ENCODE data around the gene FBXW8. TPM values are rescaled to one million over a fixed set of nuclear protein-coding genes. Genes with fewer than 3 reads are reported as not detected.

Gene FBXW8
- total and polyA plus RNA-seq, 7 experiments from 2014 or later, result 4.8 to 13.2 (median 11.7) TPM

DNA sequence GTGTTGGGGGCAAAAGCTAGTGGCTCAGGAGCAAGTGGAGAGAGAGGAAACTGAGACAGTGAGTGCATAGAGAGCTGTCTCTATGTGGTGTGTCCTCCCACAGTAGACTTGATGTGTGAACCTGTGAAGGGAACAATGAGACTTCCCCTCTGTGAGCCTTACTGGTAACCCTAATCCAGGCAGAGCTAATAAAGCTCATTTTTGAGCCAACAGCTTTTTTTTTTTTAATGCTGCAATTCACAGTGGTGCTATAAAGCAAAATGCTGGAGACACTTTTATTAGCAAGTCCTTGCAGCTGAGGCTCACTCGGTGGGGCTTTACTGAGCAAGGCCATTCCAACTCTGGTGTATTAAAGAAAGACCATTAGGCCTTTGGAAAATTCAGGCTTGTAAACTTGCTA lies 26.9 kb downstream of the FBXW8 start:
- CTCF ChIA-PET, result no interaction called here
- no peaks in the 10 kb centered on the region for H3K27me3 ChIP-seq (ENCODE audit: control insufficient read depth in 2 of 2, insufficient read depth in 2 of 2, low read length in 2 of 2)
- no peaks in the 10 kb centered on the region for H3K9me3 ChIP-seq (ENCODE audit: control insufficient read depth in 2 of 3, low read length in 3 of 3)
- no peak overlapping the region for H3K27ac ChIP-seq (ENCODE audit: low read depth, low read length)
- H3K36me3 ChIP-seq (ENCODE audit: control insufficient read depth in 2 of 3, insufficient read depth in 3 of 3, low read length in 3 of 3), result peaks cover 0 to 8% (median 0%) of the 10 kb centered on the region in 3 experiments
- H3K9me3 Mint-ChIP-seq, result peaks cover 0 to 15% (median 5%) of the 10 kb centered on the region in 11 donors
- H3K36me3 Mint-ChIP-seq, result peaks cover 22 to 66% (median 46%) of the 10 kb centered on the region in 5 donors
- peaks cover 0 to 22% (median 12%) of the 10 kb centered on the region in 7 donors for H3K4me1 Mint-ChIP-seq
- H3K27me3 Mint-ChIP-seq, result no peaks in the 10 kb centered on the region
- no peaks in the 10 kb centered on the region for H3K4me1 ChIP-seq (ENCODE audit: control insufficient read depth in 2 of 2, insufficient read depth in 2 of 2, low read length in 2 of 2)
- POLR2A ChIA-PET, result no interaction called here
- H3K27ac Mint-ChIP-seq, result peak overlapping the region in 1 of 9 donors; percentile 41
- H3K4me3 Mint-ChIP-seq, result no peak overlapping the region
- DNase-seq (no peak), ATAC-seq (no peak)
- intact Hi-C loops (cut with micrococcal nuclease), result no loop called here
- H3K4me3 ChIP-seq (ENCODE audit: low read length), result no peak overlapping the region

DNA sequence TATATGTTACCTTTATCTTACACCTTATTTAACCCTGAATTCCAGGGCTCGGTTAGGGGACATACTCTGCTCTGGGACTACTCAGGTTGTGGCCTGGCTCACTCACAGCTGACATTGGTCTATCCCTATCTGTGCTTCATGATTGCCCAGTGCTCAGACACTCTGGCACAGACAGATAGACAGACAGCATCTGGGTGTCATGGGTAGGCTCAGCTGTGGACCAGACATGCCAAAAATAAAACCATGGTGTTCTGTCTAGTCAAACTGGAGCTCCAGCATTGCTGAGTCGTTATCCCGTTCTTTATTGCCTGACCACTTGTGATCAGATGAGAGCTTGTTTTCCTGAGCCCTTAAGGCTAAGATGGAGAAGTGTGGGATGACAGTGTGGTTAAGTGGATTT lies 29.0 kb downstream of the FBXW8 start:
- Mint-ChIP-seq H3K36me3 (peaks cover 34 to 65% (median 56%) of the 10 kb centered on the region in 5 donors), H3K4me3 (no peak overlapping the region), H3K4me1 (peaks cover 0 to 19% (median 11%) of the 10 kb centered on the region in 7 donors), H3K27ac (no peak overlapping the region), H3K9me3 (peaks cover 0 to 32% (median 14%) of the 10 kb centered on the region in 11 donors), H3K27me3 (no peaks in the 10 kb centered on the region)
- peaks cover 0 to 11% (median 0%) of the 10 kb centered on the region in 3 experiments for H3K36me3 ChIP-seq (ENCODE audit: control insufficient read depth in 2 of 3, insufficient read depth in 3 of 3, low read length in 3 of 3)
- POLR2A ChIA-PET, result no interaction called here
- no peak for ATAC-seq
- no peaks in the 10 kb centered on the region for H3K27me3 ChIP-seq (ENCODE audit: control insufficient read depth in 2 of 2, insufficient read depth in 2 of 2, low read length in 2 of 2)
- CTCF ChIA-PET, result no interaction called here
- no peak overlapping the region for H3K27ac ChIP-seq (ENCODE audit: low read depth, low read length)
- DNase-seq, result no peak
- no peaks in the 10 kb centered on the region for H3K9me3 ChIP-seq (ENCODE audit: control insufficient read depth in 2 of 3, low read length in 3 of 3)
- no peak overlapping the region for H3K4me3 ChIP-seq (ENCODE audit: low read length)
- intact Hi-C loops (cut with micrococcal nuclease), result no loop called here
- H3K4me1 ChIP-seq (ENCODE audit: control insufficient read depth in 2 of 2, insufficient read depth in 2 of 2, low read length in 2 of 2), result no peaks in the 10 kb centered on the region

- H3K9me3 Mint-ChIP-seq, result peaks cover 0 to 32% (median 14%) of the 10 kb centered on the region in 11 donors
- no peaks in the 10 kb centered on the region for H3K9me3 ChIP-seq (ENCODE audit: control insufficient read depth in 2 of 3, low read length in 3 of 3)
- H3K4me3 Mint-ChIP-seq, result peak overlapping the region in 1 of 10 donors; percentile 22
- H3K4me1 ChIP-seq (ENCODE audit: control insufficient read depth in 2 of 2, insufficient read depth in 2 of 2, low read length in 2 of 2), result no peaks in the 10 kb centered on the region
- H3K27ac Mint-ChIP-seq, result no peak overlapping the region
- ChIA-PET CTCF (interaction anchor here (0.6 kb wide), 1 partner anchor 100 kb away, joined by 4 read pairs; no protein-coding TSS in a partner anchor), POLR2A (no interaction called here)
- H3K36me3 ChIP-seq (ENCODE audit: control insufficient read depth in 2 of 3, insufficient read depth in 3 of 3, low read length in 3 of 3), result peaks cover 0 to 21% (median 0%) of the 10 kb centered on the region in 3 experiments
- no peak for ATAC-seq
- H3K4me3 ChIP-seq (ENCODE audit: low read length), result no peak overlapping the region
- no peaks in the 10 kb centered on the region for H3K27me3 ChIP-seq (ENCODE audit: control insufficient read depth in 2 of 2, insufficient read depth in 2 of 2, low read length in 2 of 2)
- H3K4me1 Mint-ChIP-seq, result peaks cover 0 to 11% (median 8%) of the 10 kb centered on the region in 7 donors
- peaks cover 29 to 65% (median 53%) of the 10 kb centered on the region in 5 donors for H3K36me3 Mint-ChIP-seq
- no peak for DNase-seq
- intact Hi-C loops (cut with micrococcal nuclease), result no loop called here
- H3K27ac ChIP-seq (ENCODE audit: low read depth, low read length), result no peak overlapping the region
- no peaks in the 10 kb centered on the region for H3K27me3 Mint-ChIP-seq
Observed at GRCh38 chr12:116941188-116941587, 30.4 kb downstream of the FBXW8 start.

DNA sequence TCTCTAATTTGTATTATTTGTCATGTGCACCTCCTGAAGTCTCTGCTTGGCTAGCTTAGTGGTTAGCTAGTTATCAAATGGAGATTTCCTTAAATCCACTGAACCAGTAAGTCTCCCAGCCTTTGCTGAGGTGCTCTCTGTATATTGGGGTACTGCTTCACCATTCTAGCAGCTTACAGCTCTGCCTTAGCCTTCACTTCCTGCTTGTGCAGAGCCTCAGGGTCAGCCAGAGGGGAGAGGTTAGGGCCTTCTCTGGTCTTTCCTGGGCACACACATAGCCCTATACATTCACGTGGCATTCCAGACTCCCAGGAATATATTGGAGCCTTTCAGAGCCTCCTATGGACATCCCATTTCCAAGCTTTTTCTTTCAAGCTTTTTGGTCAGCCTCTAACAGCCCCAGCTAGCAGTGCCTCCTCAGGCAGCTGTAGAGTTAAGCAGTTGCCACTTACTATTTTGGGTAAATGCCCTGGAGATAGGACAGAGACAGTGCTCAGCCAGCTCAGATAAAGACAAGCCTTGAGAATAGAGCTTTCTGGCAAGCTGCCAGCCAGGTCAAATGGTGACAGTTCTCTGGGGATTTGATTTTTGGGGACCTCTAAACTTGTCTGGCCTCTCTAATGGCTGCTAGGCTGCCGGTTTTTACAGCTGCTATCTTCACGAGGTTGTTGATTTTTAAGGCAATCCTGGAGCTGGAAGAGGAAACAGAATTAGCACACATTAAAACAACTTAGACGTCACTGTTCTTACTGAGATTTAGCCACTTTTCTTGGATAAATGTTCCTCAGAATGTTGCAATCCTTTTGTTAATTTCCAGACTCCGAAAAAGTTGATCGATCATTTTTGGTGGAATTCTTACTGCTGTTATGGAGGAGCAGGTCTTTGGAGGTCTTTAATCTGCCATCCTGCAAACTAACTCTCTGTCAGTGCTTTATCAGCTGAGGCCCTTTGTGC lies 32.9 kb downstream of the FBXW8 start:
- Histone ChIP-seq H3K27ac (ENCODE audit: low read depth, low read length) (no peak overlapping the region), H3K36me3 (ENCODE audit: control insufficient read depth in 2 of 3, insufficient read depth in 3 of 3, low read length in 3 of 3) (peaks cover 0 to 35% (median 0%) of the 10 kb centered on the region in 3 experiments), H3K9me3 (ENCODE audit: control insufficient read depth in 2 of 3, low read length in 3 of 3) (no peaks in the 10 kb centered on the region), H3K27me3 (ENCODE audit: control insufficient read depth in 2 of 2, insufficient read depth in 2 of 2, low read length in 2 of 2) (no peaks in the 10 kb centered on the region), H3K4me3 (ENCODE audit: low read length) (no peak overlapping the region), H3K4me1 (ENCODE audit: control insufficient read depth in 2 of 2, insufficient read depth in 2 of 2, low read length in 2 of 2) (no peaks in the 10 kb centered on the region)
- H3K4me1 Mint-ChIP-seq, result peaks cover 0 to 4% (median 0%) of the 10 kb centered on the region in 7 donors
- ChIA-PET POLR2A (no interaction called here), CTCF (no interaction called here)
- H3K36me3 Mint-ChIP-seq, result peaks cover 28 to 67% (median 52%) of the 10 kb centered on the region in 5 donors
- peaks cover 0 to 32% (median 14%) of the 10 kb centered on the region in 11 donors for H3K9me3 Mint-ChIP-seq
- intact Hi-C loops (cut with micrococcal nuclease), result no loop called here
- H3K27ac Mint-ChIP-seq, result no peak overlapping the region
- ATAC-seq (no peak), DNase-seq (no peak)
- H3K4me3 Mint-ChIP-seq, result no peak overlapping the region
- H3K27me3 Mint-ChIP-seq, result no peaks in the 10 kb centered on the region

DNA sequence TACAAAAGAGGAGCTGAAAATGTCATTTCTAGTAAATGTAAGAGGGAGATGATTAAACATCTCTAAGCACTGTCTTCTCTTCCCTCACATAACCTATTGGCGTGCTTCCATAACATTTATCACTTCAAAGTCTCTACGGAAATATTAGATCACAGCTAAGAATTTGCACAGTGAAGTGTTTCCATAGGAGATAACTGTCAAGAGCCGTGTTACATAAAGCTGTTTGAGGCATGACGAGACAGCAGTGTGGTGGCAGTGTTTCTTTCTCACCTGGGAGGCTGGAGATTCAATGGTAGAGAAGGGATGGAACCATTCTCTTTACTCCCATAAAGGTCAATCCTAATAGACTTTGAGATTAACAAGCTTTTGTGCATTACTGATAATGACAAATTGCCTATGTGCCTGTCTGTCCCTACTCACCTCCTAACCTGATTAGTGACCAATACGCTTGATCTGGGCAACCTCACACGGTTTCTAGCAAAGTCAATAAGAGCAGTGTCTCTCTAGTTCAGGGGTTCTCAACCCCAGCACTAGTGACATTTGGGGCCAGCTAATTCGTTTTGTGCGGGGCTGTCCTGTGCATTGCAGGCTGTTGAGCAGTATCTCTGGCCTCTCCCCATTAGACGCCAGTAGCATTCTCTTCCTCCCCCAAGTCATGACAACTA lies 35.3 kb downstream of the FBXW8 start:
- no peaks in the 10 kb centered on the region for H3K9me3 ChIP-seq (ENCODE audit: control insufficient read depth in 2 of 3, low read length in 3 of 3)
- peaks cover 0 to 28% (median 12%) of the 10 kb centered on the region in 11 donors for H3K9me3 Mint-ChIP-seq
- H3K36me3 ChIP-seq (ENCODE audit: control insufficient read depth in 2 of 3, insufficient read depth in 3 of 3, low read length in 3 of 3), result peaks cover 0 to 49% (median 0%) of the 10 kb centered on the region in 3 experiments
- intact Hi-C loops (cut with micrococcal nuclease), result no loop called here
- no peak overlapping the region for H3K4me3 ChIP-seq (ENCODE audit: low read length)
- ChIA-PET POLR2A (no interaction called here), CTCF (no interaction called here)
- H3K27ac Mint-ChIP-seq, result no peak overlapping the region
- DNase-seq, result no peak
- no peaks in the 10 kb centered on the region for H3K4me1 ChIP-seq (ENCODE audit: control insufficient read depth in 2 of 2, insufficient read depth in 2 of 2, low read length in 2 of 2)
- no peaks in the 10 kb centered on the region for H3K27me3 Mint-ChIP-seq
- H3K27ac ChIP-seq (ENCODE audit: low read depth, low read length), result no peak overlapping the region
- peaks cover 34 to 73% (median 55%) of the 10 kb centered on the region in 5 donors for H3K36me3 Mint-ChIP-seq
- H3K27me3 ChIP-seq (ENCODE audit: control insufficient read depth in 2 of 2, insufficient read depth in 2 of 2, low read length in 2 of 2), result no peaks in the 10 kb centered on the region
- no peak overlapping the region for H3K4me3 Mint-ChIP-seq
- ATAC-seq, result no peak
- no peaks in the 10 kb centered on the region for H3K4me1 Mint-ChIP-seq

DNA sequence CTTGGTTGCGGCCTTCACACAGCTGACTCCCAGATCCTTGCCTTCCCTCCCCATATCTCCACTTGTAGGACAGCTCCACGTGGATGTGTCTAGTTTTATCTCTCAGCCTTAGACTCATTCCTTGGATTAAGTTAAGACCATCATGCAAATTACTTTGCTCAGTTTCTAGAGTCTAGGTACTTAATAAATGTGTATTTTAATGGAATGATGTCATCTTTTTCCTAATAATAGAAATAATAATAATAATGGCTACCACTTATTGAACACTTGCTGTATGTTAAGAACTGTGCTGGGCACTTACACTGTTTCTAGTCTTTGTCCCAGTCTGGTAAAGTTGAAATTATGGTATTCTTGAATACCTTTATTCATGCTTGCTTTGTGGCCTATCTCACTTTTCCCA lies 37.5 kb downstream of the FBXW8 start:
- intact Hi-C loops (cut with micrococcal nuclease), result no loop called here
- no peaks in the 10 kb centered on the region for H3K27me3 ChIP-seq (ENCODE audit: control insufficient read depth in 2 of 2, insufficient read depth in 2 of 2, low read length in 2 of 2)
- no peaks in the 10 kb centered on the region for H3K4me1 ChIP-seq (ENCODE audit: control insufficient read depth in 2 of 2, insufficient read depth in 2 of 2, low read length in 2 of 2)
- ATAC-seq, result no peak
- CTCF ChIA-PET, result no interaction called here
- no peak overlapping the region for H3K4me3 ChIP-seq (ENCODE audit: low read length)
- H3K27ac Mint-ChIP-seq, result peak overlapping the region in 2 of 9 donors; percentile 45 to 54
- H3K36me3 ChIP-seq (ENCODE audit: control insufficient read depth in 2 of 3, insufficient read depth in 3 of 3, low read length in 3 of 3), result peaks cover 0 to 54% (median 0%) of the 10 kb centered on the region in 3 experiments
- POLR2A ChIA-PET, result no interaction called here
- no peak overlapping the region for H3K27ac ChIP-seq (ENCODE audit: low read depth, low read length)
- no peaks in the 10 kb centered on the region for H3K27me3 Mint-ChIP-seq
- DNase-seq, result no peak
- H3K9me3 Mint-ChIP-seq, result peaks cover 0 to 11% (median 2%) of the 10 kb centered on the region in 11 donors
- H3K4me3 Mint-ChIP-seq, result no peak overlapping the region
- H3K4me1 Mint-ChIP-seq, result no peaks in the 10 kb centered on the region
- peaks cover 24 to 64% (median 46%) of the 10 kb centered on the region in 5 donors for H3K36me3 Mint-ChIP-seq
- no peaks in the 10 kb centered on the region for H3K9me3 ChIP-seq (ENCODE audit: control insufficient read depth in 2 of 3, low read length in 3 of 3)

All from naive thymus-derived CD4-positive, alpha-beta T cell (primary cell).